Aortic smooth muscle cell (primary cell): Measurements from ENCODE around the gene TSNAXIP1. TPM values are rescaled to one million over a fixed set of nuclear protein-coding genes. Genes with fewer than 3 reads are reported as not detected.

ENCODE experiments used
- total RNA-seq: library from RNA; depleted of rRNA; stranded (reverse); fragments of >200 nt; gene quantifications from 2 replicates; pipeline ENCODE4 v1.2.3, GENCODE V29; 2014

Gene TSNAXIP1
- 0.99 and 1.1 TPM in 2 replicates for total RNA-seq

GRCh38 chr16:67806428-67807147, at the start of gene TSNAXIP1, which contains the start of gene RANBP10:
TSNAXIP1 (plus strand) TSS chr16:67806889; CDS start chr16:67807150, 261 bp downstream.
RANBP10 (minus strand) TSS chr16:67806560; CDS start chr16:67806536, 24 bp downstream.

GRCh38 chr16:67841816-67842508, 35.3 kb downstream of the TSNAXIP1 start, which contains the start of gene THAP11:
THAP11 (plus strand) TSS chr16:67842320; CDS start chr16:67842555, 235 bp downstream.

GRCh38 chr16:67846320-67847063, 39.8 kb downstream of the TSNAXIP1 start, which contains the start of gene NUTF2:
NUTF2 (plus strand) TSS chr16:67846933; CDS start chr16:67865131, 18,198 bp downstream.

GRCh38 chr16:67847064-67847861, 40.6 kb downstream of the TSNAXIP1 start, which contains the start of gene CENPT:
CENPT (minus strand) TSS chr16:67847693; CDS start chr16:67833859, 13,834 bp downstream.

GRCh38 chr16:67872631-67873434, 66.1 kb downstream of the TSNAXIP1 start, which contains the start of gene EDC4:
EDC4 (plus strand) TSS chr16:67873052; CDS start chr16:67873262, 210 bp downstream.

Other genes starting within 250 kb of the TSNAXIP1 start
- 18.7 and 20.1 TPM in 2 replicates for gene CTCF, start 244.4 kb upstream of the TSNAXIP1 start, total RNA-seq
- gene CARMIL2, start 161.7 kb upstream of the TSNAXIP1 start, total RNA-seq, result 0.19 and 0.26 TPM in 2 replicates
- gene ACD, start 146.6 kb upstream of the TSNAXIP1 start, total RNA-seq, result 9.6 and 13.7 TPM in 2 replicates
- gene PARD6A, start 145.9 kb upstream of the TSNAXIP1 start, total RNA-seq, result 2.5 and 3.4 TPM in 2 replicates
- gene ENKD1, start 140.1 kb upstream of the TSNAXIP1 start, total RNA-seq, result 17.7 and 19.7 TPM in 2 replicates
- 3.9 and 4.8 TPM in 2 replicates for gene C16orf86, start 140.1 kb upstream of the TSNAXIP1 start, total RNA-seq
- 13.8 and 15.2 TPM in 2 replicates for gene GFOD2, start 87.6 kb upstream of the TSNAXIP1 start, total RNA-seq
- gene RANBP10, start 329 bp upstream of the TSNAXIP1 start, total RNA-seq, result 3.6 and 4.7 TPM in 2 replicates
- gene THAP11, start 35.4 kb downstream of the TSNAXIP1 start, total RNA-seq, result 27.5 and 28.2 TPM in 2 replicates
- 119 and 132 TPM in 2 replicates for gene NUTF2, start 40.0 kb downstream of the TSNAXIP1 start, total RNA-seq
- gene CENPT, start 40.8 kb downstream of the TSNAXIP1 start, total RNA-seq, result 20.6 and 27.5 TPM in 2 replicates
- 55.0 and 55.4 TPM in 2 replicates for gene EDC4, start 66.2 kb downstream of the TSNAXIP1 start, total RNA-seq
- not detected in 2 replicates for gene NRN1L, start 78.0 kb downstream of the TSNAXIP1 start, total RNA-seq
- 14.0 and 16.2 TPM in 2 replicates for gene PSKH1, start 86.4 kb downstream of the TSNAXIP1 start, total RNA-seq
- 0.66 and 0.75 TPM in 2 replicates for gene CTRL, start 125.0 kb downstream of the TSNAXIP1 start, total RNA-seq
- 61.7 and 76.1 TPM in 2 replicates for gene PSMB10, start 130.0 kb downstream of the TSNAXIP1 start, total RNA-seq
- gene LCAT, start 137.2 kb downstream of the TSNAXIP1 start, total RNA-seq, result 6.0 and 8.2 TPM in 2 replicates
- 97.6 and 138 TPM in 2 replicates for gene SLC12A4, start 161.7 kb downstream of the TSNAXIP1 start, total RNA-seq
- gene DPEP3, start 173.6 kb downstream of the TSNAXIP1 start, total RNA-seq, result not detected in 2 replicates
- not detected in 2 replicates for gene DPEP2, start 192.6 kb downstream of the TSNAXIP1 start, total RNA-seq
- not detected in 2 replicates for gene DPEP2NB, start 209.0 kb downstream of the TSNAXIP1 start, total RNA-seq
- gene DDX28, start 216.3 kb downstream of the TSNAXIP1 start, total RNA-seq, result 7.2 and 9.0 TPM in 2 replicates
- gene DUS2, start 216.4 kb downstream of the TSNAXIP1 start, total RNA-seq, result 13.2 and 18.0 TPM in 2 replicates